Liver (tissue), 9 donors: ENCODE results near the gene DISP3. TPM values are rescaled to one million over a fixed set of nuclear protein-coding genes. Genes with fewer than 3 reads are reported as not detected.

Experiments
- DNase-seq: peaks from one replicate; pipeline ENCODE4 v3.0.0-alpha.2; 2017; ENCODE audit warnings: low spot score
- H3K27ac ChIP-seq, 2 donors: one replicate each; pipeline ENCODE4 v1.7.0; 2013; ENCODE audit warnings: inconsistent platforms in 2 of 2, low read length in 2 of 2, control low read depth in 1 of 2, low read depth in 1 of 2, mild to moderate bottlenecking in 1 of 2
- H3K27me3 ChIP-seq, 4 donors: one replicate each; pipeline versions ENCODE4 v1.6.1 to v1.7.0; 2013; ENCODE audit warnings: low read length in 3 of 4, inconsistent platforms in 1 of 4, mild to moderate bottlenecking in 1 of 4, moderate library complexity in 1 of 4; ENCODE audit not compliant: control insufficient read depth in 4 of 4, insufficient read depth in 4 of 4
- H3K36me3 ChIP-seq, 4 donors: one replicate each; pipeline versions ENCODE4 v1.6.1 to v1.7.0; 2013; ENCODE audit warnings: low read length in 3 of 4, mild to moderate bottlenecking in 3 of 4, low read depth in 1 of 4, moderate library complexity in 1 of 4; ENCODE audit not compliant: control insufficient read depth in 4 of 4, insufficient read depth in 3 of 4
- H3K4me1 ChIP-seq, 4 donors: one replicate each; pipeline versions ENCODE4 v1.6.1 to v1.7.0; 2013; ENCODE audit warnings: low read length in 3 of 4, mild to moderate bottlenecking in 3 of 4, moderate library complexity in 1 of 4; ENCODE audit not compliant: control insufficient read depth in 4 of 4, insufficient read depth in 4 of 4
- H3K4me3 ChIP-seq, 3 donors: one replicate each; pipeline versions ENCODE4 v1.6.1 to v1.7.0; 2013; ENCODE audit warnings: low read length in 3 of 3, control low read depth in 1 of 3, low read depth in 1 of 3, mild to moderate bottlenecking in 1 of 3
- H3K9ac ChIP-seq, 2 donors: one replicate each; pipeline ENCODE4 v1.7.0; 2013; ENCODE audit warnings: low read length in 2 of 2, mild to moderate bottlenecking in 2 of 2, moderate library complexity in 2 of 2, control low read depth in 1 of 2, low read depth in 1 of 2
- H3K9me3 ChIP-seq, 4 donors: one replicate each; pipeline versions ENCODE4 v1.6.1 to v1.7.0; 2013; ENCODE audit warnings: low read length in 3 of 4; ENCODE audit not compliant: control insufficient read depth in 4 of 4
- EGR1 ChIP-seq, 2 donors: IDR thresholded peaks; 2 replicates each; pipeline ENCODE4 v1.6.1; 2016 to 2018; ENCODE audit warnings: antibody characterized with exemption in 2 of 2, low read depth in 2 of 2
- GABPA ChIP-seq, 2 donors: IDR thresholded peaks in 1 of 2; conservative IDR thresholded peaks in 1 of 2; 2 replicates each; pipeline ENCODE4 v1.6.1; 2016; ENCODE audit warnings: antibody characterized with exemption in 2 of 2, mild to moderate bottlenecking in 1 of 2, moderate library complexity in 1 of 2
- HNF4A ChIP-seq, 2 donors: conservative IDR thresholded peaks; 2 replicates each; pipeline ENCODE4 v1.6.1; 2016; ENCODE audit warnings: antibody characterized with exemption in 2 of 2, mild to moderate bottlenecking in 2 of 2
- HNF4G ChIP-seq: IDR thresholded peaks from 2 replicates; pipeline ENCODE4 v1.6.1; 2016; ENCODE audit warnings: antibody characterized with exemption
- JUND ChIP-seq, 2 donors: IDR thresholded peaks; 2 replicates each; pipeline ENCODE4 v1.6.1; 2016; ENCODE audit warnings: antibody characterized with exemption in 2 of 2
- MAX ChIP-seq: IDR thresholded peaks from 2 replicates; pipeline ENCODE4 v1.6.1; 2016; ENCODE audit warnings: antibody characterized with exemption
- NR2F2 ChIP-seq: IDR thresholded peaks from 2 replicates; pipeline ENCODE4 v1.6.1; 2016; ENCODE audit warnings: antibody characterized with exemption
- RAD21 ChIP-seq, 2 donors: IDR thresholded peaks; 2 replicates each; pipeline ENCODE4 v1.6.1; 2016; ENCODE audit warnings: antibody characterized with exemption in 2 of 2, mild to moderate bottlenecking in 2 of 2
- REST ChIP-seq: IDR thresholded peaks from 2 replicates; pipeline ENCODE4 v1.6.1; 2016; ENCODE audit warnings: antibody characterized with exemption, mild to moderate bottlenecking
- SP1 ChIP-seq: IDR thresholded peaks from 2 replicates; pipeline ENCODE4 v1.6.1; 2018; ENCODE audit warnings: antibody characterized with exemption, mild to moderate bottlenecking
- TAF1 ChIP-seq: conservative IDR thresholded peaks from 2 replicates; pipeline ENCODE4 v1.6.1; 2016; ENCODE audit warnings: antibody characterized with exemption, mild to moderate bottlenecking
- YY1 ChIP-seq: IDR thresholded peaks from 2 replicates; pipeline ENCODE4 v1.6.1; 2016; ENCODE audit warnings: antibody characterized with exemption, mild to moderate bottlenecking
- WGBS: extraction: QIAGEN DNeasy Blood & Tissue Kit; methylation state at CpG from one replicate; pipeline ENCODE4 v1.1.7; 2013; 5-methylcytosine and 5-hydroxymethylcytosine counted together
- polyA plus RNA-seq, 2 donors: library from polyadenylated mRNA; stranded (reverse) in 1 of 2; unstranded in 1 of 2; fragments of 200-250 nt in 1 of 2; fragments of >200 nt in 1 of 2; fragmentation: Nextera tagmentation in 1 of 2; extraction: Ambion mirVana in 1 of 2; gene quantifications; one replicate each; pipeline versions ENCODE4 v1.2.1 to v1.2.3, GENCODE V29; 2013 to 2015
- total RNA-seq, 2 donors: library from RNA; depleted of rRNA; stranded (reverse); fragments of >200 nt; gene quantifications; one replicate each; pipeline ENCODE4 v1.2.3, GENCODE V29; 2014
- TF ChIP-seq, protein P1 (sequence below): IDR thresholded peaks from 2 replicates; pipeline ENCODE4 v1.6.1; 2016; ENCODE audit warnings: antibody characterized with exemption
- TF ChIP-seq, protein P2 (sequence below): fragments of 150-350 bp; IDR thresholded peaks from 2 replicates; pipeline ENCODE4 v1.5.1; 2017; ENCODE audit warnings: improper control_type of control experiment, low read depth, low read length; ENCODE audit not compliant: missing input control
- donor health status: healthy.
- donor health status: healthy.
- donor health status: healthy.
- donor health status: healthy.
- donor health status: healthy.

DISP3 gene
- total and polyA plus RNA-seq, 4 donors = 0.02 to 0.08 TPM; not detected in 2

- Histone ChIP-seq H3K36me3 (no peaks in the 10 kb centered on the region), H3K27ac (no peak overlapping the region), H3K9me3 (no peaks in the 10 kb centered on the region), H3K27me3 (peaks cover 0 to 5% (median 0%) of the 10 kb centered on the region in 4 donors), H3K9ac (no peak overlapping the region), H3K4me3 (no peak overlapping the region), H3K4me1 (no peaks in the 10 kb centered on the region)
- DNase-seq = no peak
- 42% methylated on average over 3 of the region's 3 CpGs for WGBS
- TF ChIP-seq HNF4A (conservative IDR thresholded peaks at IDR 0.05) = no peak
- TF ChIP-seq, protein P1, sequence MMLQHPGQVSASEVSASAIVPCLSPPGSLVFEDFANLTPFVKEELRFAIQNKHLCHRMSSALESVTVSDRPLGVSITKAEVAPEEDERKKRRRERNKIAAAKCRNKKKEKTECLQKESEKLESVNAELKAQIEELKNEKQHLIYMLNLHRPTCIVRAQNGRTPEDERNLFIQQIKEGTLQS = no peak
Observed at GRCh38 chr1:11495579-11495978, 16.6 kb downstream of the DISP3 start.

DNA sequence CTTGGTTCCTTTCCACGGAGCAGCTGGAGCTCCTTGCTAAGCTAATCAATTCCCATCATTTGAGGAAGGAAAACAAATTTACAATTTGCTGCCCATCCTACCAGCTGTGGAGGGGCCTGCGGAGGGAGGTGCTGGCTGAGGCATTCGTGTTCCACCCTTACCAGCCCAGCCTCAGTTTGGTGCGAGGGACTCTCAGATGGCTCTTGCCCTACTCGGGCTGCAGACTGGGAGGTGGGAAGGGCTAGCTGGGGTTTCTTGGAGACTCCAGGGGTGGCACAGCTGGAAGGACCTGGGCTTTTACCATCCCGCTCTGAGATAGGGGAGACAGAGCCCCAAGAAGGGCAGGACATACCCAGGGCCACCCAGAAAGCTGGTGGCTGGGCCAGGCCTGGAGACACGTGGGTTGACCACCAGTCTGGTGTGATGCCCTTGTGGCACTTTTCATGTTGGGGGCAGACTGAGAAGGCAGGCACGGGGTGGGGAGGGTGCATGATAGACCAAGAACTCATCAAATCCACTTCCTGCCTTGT lies 17.7 kb downstream of the DISP3 start:
- no peak for DNase-seq
- no peak overlapping the region for H3K9ac ChIP-seq
- TF ChIP-seq HNF4A (conservative IDR thresholded peaks at IDR 0.05) (no peak), SP1 (no peak), YY1 (no peak), TAF1 (no peak), REST (no peak), JUND (IDR thresholded peaks at IDR 0.05) (no peak), EGR1 (IDR thresholded peaks at IDR 0.05; ENCODE audit: low read depth in 2 of 2) (no peak), NR2F2 (no peak), HNF4G (no peak), RAD21 (IDR thresholded peaks at IDR 0.05) (no peak), MAX (no peak), GABPA (IDR thresholded peaks at IDR 0.05 in 1 of 2, conservative IDR thresholded peaks at IDR 0.05 in 1 of 2) (no peak)
- TF ChIP-seq, protein P1 = no peak
- TF ChIP-seq, protein P2, sequence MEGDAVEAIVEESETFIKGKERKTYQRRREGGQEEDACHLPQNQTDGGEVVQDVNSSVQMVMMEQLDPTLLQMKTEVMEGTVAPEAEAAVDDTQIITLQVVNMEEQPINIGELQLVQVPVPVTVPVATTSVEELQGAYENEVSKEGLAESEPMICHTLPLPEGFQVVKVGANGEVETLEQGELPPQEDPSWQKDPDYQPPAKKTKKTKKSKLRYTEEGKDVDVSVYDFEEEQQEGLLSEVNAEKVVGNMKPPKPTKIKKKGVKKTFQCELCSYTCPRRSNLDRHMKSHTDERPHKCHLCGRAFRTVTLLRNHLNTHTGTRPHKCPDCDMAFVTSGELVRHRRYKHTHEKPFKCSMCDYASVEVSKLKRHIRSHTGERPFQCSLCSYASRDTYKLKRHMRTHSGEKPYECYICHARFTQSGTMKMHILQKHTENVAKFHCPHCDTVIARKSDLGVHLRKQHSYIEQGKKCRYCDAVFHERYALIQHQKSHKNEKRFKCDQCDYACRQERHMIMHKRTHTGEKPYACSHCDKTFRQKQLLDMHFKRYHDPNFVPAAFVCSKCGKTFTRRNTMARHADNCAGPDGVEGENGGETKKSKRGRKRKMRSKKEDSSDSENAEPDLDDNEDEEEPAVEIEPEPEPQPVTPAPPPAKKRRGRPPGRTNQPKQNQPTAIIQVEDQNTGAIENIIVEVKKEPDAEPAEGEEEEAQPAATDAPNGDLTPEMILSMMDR = no peak
- no peaks in the 10 kb centered on the region for H3K4me1 ChIP-seq
- no peak overlapping the region for H3K4me3 ChIP-seq
- no peaks in the 10 kb centered on the region for H3K36me3 ChIP-seq
- 69% methylated on average over 8 of the region's 8 CpGs for WGBS
- H3K27me3 ChIP-seq = peaks cover 0 to 5% (median 0%) of the 10 kb centered on the region in 4 donors
- no peak overlapping the region for H3K27ac ChIP-seq
- peaks cover 0 to 5% (median 2%) of the 10 kb centered on the region in 4 donors for H3K9me3 ChIP-seq
